Measurements from ENCODE around the gene OSBPL5. TPM values are rescaled to one million over a fixed set of nuclear protein-coding genes. Genes with fewer than 3 reads are reported as not detected.

The OSBPL5 gene, protein sequence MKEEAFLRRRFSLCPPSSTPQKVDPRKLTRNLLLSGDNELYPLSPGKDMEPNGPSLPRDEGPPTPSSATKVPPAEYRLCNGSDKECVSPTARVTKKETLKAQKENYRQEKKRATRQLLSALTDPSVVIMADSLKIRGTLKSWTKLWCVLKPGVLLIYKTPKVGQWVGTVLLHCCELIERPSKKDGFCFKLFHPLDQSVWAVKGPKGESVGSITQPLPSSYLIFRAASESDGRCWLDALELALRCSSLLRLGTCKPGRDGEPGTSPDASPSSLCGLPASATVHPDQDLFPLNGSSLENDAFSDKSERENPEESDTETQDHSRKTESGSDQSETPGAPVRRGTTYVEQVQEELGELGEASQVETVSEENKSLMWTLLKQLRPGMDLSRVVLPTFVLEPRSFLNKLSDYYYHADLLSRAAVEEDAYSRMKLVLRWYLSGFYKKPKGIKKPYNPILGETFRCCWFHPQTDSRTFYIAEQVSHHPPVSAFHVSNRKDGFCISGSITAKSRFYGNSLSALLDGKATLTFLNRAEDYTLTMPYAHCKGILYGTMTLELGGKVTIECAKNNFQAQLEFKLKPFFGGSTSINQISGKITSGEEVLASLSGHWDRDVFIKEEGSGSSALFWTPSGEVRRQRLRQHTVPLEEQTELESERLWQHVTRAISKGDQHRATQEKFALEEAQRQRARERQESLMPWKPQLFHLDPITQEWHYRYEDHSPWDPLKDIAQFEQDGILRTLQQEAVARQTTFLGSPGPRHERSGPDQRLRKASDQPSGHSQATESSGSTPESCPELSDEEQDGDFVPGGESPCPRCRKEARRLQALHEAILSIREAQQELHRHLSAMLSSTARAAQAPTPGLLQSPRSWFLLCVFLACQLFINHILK
- total RNA-seq (2022; extraction: Qiagen RNA extraction) = 5.9 to 10.0 TPM (median 8.6 TPM) in 5 replicates

DNA sequence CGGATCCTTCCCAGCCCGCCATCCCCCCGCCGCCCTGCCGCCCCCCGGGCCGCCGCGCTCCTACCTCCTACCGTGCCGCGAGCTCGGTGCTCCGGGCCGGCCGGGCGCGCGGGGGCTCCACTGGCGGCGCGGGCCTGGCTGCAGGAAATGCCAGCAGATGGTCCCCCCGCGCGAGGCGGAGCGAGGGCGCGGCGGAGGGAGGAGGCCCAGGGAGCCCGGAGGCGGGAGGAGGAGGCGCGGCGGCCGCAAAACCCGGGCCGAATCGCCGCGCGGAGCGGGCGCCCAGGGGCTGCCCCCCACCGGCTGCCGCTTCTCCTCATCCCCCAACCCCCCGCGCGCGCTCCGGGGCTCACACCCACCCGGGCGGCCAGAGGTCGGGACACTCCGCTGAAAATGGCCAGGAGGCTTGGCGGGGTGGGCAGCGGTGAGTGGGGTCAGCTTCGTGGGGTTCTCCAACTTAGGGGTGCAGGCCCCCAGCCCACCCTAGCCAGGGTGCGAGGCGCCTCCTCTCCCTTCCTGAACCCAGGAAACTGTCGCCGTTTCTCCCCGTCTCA is at the start of gene OSBPL5:
Gene OSBPL5 (minus strand): TSS at position 159 of the 554 bp plus-strand sequence. CDS start 36,162 bp downstream, outside the sequence.

DNA sequence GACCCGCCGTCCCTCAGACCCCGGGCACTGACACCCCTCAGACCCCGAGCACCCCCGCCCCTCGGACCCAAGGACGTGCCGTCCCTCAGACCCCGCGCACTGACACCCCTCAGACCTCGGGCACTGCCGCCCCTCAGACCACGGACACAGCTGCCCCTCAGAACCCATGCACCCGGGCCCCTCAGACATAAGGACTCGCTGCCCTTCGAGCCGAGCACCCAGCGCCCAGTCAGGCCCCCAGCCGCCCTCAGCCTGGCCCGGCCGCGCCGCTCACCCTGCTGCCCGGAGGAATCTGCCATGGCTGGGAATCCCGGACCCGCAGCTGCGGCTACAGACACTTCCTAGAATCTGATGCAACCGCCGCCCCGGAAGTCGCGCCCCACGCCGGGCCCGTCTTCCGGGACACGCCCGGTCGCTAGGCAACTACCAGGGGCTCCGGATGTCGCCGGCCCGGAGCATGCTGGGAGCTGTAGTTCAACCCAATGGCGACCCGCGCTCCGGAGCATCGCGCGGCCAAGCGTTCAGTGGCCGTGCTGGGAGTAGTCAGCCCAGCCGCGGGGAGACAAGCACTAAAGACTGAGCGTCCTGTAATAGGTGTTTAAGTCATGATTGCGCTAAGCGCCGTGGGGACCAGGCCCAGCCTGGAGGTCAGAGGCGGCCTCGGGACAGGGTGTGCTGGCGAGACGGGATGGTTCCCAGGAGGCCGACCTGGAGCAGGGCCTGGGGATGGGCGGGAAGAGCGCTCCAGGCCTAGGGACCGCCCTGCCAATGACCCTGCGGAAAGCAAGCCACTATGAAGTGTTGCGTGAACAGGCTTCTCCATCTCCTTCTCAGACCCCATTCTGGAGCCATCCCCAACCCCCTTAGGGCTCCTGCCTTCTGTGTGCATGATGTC is 107.8 kb downstream of the OSBPL5 start, which contains the start of gene CARS1:
Gene CARS1 (minus strand): TSS at position 355 of the 895 bp plus-strand sequence. CDS start 56 bp downstream, at position 299.

Other genes starting within 250 kb of the OSBPL5 start
- 83.4 to 114 TPM (median 108 TPM) in 5 replicates for gene PHLDA2, start 235.9 kb downstream of the OSBPL5 start, total RNA-seq (2022; extraction: Qiagen RNA extraction)
- 109 to 135 TPM (median 119 TPM) in 5 replicates for gene NAP1L4, start 173.0 kb downstream of the OSBPL5 start, total RNA-seq (2022; extraction: Qiagen RNA extraction)
- 55.5 to 64.4 TPM (median 63.2 TPM) in 5 replicates for gene CARS1, start 107.9 kb downstream of the OSBPL5 start, total RNA-seq (2022; extraction: Qiagen RNA extraction)
- gene MRGPRG, start 53.5 kb upstream of the OSBPL5 start, total RNA-seq (2022; extraction: Qiagen RNA extraction) = not detected in 5 replicates
- 0.08 to 0.22 TPM (median 0.18 TPM) in 4 of 5 replicates, not detected in the other for gene MRGPRE, start 67.1 kb upstream of the OSBPL5 start, total RNA-seq (2022; extraction: Qiagen RNA extraction)
- 16.5 to 24.0 TPM (median 19.3 TPM) in 5 replicates for gene ZNF195, start 213.8 kb upstream of the OSBPL5 start, total RNA-seq (2022; extraction: Qiagen RNA extraction)

Measured in A549 treated with Hydrocortisone at 1 μM for 4 hours (cell line).